Mucosa of gallbladder (tissue), 1 donor: ENCODE data around the gene RPTN. TPM values are rescaled to one million over a fixed set of nuclear protein-coding genes. Genes with fewer than 3 reads are reported as not detected.
A peak's percentile ranks its signal among the peaks of the same experiment; 100 is the strongest.
"Not testable (repeated sequence)": the region's sequence is repeated elsewhere in the genome, so short reads cannot be mapped to it uniquely, and the experiment has no call there.

Source experiments
- DNase-seq: peaks from one replicate; pipeline ENCODE4 v3.0.0-alpha.2; 2020; ENCODE audit warnings: low spot score
- total RNA-seq: library from RNA; stranded (reverse); gene quantifications from one replicate; pipeline ENCODE4 v1.2.1, GENCODE V29; 2021
- donor health status: DM: no; HTN: no; CAD: no.

RPTN gene
- total RNA-seq, 1 donor from 2014 or later, result not detected

DNA sequence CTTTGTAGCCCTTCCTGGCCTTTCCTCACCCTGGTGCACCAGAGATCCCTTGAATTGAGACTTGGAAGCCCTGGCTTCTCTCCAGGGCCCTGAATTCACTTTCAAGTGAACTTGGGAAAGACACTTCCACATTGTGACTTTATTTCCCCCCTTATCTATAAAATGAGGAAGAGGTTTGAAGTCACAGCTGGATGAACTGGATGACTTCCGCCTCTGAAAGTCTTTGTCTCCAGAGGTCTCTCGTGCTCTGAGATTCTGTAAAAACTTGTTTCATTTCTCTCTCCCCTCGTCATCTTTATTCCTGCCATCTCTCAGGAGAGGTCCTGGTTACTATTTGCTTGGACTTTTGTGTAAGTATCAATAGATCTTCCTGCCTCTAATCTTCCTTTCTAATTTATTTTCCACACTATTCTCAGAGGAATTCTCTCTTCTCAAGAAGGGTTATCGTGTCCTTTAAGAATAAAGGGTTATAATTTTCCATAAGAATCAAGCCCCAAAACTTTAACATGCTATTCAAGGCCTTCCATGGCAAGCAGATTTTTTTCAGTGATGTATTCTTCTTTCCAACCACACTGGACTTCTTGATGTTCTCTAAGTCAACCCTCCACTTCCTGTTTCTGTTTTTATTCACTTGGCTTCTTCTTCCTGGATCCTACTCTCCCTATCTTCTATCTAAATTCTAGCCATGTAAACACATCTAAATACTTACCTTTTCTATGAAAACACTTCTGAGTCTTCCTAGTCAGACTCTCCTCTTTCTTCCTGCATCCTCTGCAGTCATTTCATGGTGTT lies 6.5 kb upstream of the RPTN start:
- DNase-seq, result no peak

DNA sequence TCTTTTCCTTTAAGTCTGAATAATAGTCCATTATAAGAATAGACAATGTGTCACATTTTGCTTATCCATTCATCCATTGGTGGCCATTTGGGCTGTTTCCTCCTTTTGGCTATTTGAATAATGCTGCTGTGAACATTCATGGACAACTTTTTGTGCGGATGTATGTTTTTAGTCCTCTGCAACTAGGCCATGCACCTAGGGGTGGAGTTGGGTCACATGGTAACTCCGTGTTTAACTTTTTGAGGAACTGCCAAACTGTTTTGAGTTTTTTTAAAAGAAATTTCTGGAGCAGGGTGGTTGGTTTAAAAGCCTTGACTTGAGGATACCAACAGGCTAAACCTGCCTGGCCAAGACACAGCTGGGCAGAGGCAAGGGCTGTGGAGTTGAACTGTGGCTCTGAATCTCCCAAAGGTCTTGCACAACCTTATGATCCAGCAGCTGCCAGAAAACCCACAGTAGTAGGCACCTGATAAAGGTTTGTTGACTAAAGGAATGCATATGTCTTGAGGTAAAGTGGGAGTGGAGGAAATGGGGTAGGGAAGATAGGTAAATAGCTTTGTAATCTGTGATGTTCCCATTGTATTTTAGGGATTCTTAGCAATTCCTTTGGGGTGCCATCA lies 5.6 kb upstream of the RPTN start:
- DNase-seq, result no peak

DNA sequence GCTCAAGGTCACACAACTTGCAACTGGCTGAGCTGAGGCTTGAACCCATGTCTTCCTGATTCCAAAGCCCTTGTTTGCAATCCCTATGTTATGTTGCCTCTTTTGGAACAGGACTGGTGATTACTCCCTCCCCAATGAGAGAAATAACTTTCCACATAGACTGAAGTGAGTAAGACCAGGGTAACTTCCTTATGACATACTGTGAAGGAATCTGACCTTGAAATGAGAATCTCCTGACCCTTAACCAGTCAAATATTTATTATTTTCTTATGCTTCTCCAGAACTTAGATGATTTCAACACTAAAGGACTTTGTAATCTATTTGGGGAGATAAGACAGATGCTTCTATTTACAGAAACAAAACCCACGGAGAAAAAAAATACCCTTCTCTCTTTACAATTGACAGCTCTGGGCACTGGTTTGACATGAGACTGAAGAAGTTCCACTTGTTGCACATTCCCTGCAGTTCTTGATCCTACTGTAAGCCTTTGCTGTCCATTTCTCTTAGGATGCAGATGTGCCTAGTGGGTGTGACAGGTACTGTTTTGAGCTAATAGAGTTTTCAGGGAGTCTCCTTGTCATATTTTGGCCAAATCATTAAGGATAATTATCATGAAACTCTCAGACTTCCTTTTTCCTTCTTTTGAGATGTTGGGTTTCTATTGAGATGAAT lies 3.9 kb upstream of the RPTN start:
- DNase-seq, result no peak

DNA sequence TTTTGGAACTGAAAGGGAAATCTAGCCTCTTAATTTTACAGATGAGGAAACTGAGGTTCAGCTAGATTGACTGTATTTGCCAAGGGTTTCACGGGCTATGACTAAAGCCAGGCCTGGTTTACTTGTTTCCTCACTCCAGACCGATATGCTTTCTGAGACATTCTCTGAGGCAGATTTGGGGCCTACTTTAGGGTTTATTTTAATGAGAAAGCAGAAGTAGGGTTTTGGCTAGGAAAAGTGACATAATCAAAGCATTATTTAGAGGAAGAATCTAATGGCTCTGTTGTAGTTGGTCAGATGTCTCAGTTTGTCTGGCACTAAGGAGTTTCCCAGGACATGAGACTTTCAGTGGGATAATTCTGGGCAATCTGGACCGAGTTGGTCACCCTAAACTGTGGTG lies 1.5 kb upstream of the RPTN start:
- no peak for DNase-seq

DNA sequence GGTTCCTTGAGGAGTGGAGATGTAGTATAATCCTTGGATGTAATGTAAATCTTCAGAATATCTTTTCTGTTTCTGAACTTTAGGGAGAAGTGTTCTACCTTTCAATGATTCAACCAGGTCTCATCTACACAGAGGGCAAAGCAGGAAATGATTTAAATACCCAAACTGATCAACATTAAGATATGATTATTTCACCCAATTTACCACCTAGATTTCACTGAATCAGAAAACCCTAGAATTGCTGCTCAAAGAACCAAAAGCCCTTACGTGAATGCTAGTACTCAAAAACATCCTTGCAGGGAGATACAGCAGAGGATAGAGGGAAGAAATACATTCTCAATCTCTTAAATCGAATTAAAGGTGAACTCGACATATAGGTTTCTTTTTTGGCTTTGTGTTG lies 5.0 kb downstream of the RPTN start:
- DNase-seq, result no peak

DNA sequence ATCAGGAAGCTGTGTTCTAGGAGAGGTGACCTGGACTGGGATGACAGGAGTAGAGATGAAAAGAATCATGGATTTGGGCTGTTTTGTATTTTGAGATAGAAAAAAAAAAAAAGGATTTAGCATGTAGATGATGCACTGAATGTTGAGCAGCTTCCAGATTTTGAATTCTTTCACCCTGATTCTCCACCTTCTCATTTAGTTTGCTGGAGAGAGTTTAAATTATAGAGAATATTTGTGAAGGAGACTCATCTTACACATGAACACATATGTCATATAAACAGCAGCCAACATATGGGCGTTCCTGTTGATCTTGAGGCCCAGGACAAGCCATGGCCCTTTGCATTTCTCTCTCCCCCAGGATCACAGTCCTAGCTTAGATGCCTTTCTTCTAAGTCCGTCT lies 7.4 kb downstream of the RPTN start:
- no peak for DNase-seq

DNA sequence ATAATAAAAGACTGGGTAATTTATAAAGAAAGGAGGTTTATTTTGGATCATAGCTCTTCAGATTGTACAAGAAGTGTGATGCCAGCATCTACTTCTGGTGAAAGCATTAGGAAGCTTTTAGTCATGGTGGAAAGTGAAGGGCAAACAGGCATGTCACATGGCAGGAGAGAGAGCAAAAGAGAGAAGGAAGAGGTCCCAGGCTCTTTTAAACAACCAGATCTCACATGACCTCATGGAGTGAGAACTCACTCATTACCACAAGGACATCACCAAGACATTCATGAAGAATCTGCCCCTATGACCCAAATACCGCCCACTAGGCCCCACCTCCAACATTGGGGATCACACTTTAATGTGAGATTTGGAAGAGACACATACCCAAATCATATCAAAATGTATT lies 10.0 kb downstream of the RPTN start:
- no peak for DNase-seq

DNA sequence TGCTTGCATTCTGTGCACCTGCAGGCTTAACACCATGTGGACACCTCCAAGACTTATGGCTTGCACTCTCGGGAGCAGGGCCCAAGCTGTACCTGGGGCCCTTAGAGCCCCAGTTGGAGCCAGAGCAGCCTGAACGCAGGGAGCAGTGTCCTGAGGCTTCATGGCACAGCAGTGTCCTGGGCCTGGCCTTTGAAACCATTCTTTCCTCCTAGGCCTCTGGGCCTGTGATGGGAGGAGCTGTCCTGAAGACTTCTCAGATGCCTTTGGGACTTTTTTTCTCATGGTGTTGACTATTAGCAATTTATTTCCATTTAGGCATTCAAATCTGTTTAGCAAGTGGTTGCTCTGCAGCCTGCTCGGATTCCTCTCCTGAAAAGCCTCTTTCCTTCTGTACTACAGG lies 11.0 kb downstream of the RPTN start:
- DNase-seq, result no peak

DNA sequence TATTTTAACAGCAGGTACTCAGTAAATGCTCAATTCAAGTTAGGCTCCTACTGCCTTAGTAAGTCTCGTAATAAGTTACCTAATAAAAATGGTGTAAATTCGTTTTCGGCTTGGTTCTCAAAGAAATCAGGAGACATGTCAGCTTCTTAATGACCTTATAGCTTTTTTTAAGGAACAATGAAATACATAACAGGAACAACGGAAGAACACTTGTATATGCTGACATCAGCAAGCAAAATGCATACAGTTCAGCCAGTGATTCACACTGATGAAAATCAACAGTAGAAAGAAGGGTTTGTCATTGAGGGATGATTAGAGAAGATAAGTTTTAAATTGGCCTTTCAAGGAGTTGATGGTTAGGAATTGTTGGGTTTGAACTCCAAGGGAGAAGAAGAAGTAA lies 13.3 kb downstream of the RPTN start:
- DNase-seq, result no peak

DNA sequence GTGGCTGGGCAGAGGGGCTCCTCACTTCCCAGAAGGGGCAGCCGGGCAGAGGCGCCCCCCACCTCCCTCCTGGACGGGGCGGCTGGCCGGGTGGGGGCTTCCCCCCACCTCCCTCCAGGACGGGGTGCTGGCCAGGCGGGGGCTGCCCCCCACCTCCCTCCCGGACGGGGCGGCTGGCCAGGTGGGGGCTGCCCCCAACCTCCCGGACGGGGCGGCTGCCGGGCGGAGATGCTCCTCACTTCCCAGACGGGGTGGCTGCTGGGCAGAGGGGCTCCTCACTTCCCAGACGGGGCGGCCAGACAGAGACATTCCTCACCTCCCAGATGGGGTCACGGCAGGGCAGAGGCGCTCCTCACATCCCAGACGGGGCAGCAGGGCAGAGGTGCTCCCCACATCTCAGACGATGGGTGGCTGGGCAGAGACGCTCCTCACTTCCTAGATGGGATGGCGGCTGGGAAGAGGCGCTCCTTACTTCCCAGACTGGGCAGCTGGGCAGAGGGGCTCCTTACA lies 14.3 kb downstream of the RPTN start:
- DNase-seq, result not testable (repeated sequence)

DNA sequence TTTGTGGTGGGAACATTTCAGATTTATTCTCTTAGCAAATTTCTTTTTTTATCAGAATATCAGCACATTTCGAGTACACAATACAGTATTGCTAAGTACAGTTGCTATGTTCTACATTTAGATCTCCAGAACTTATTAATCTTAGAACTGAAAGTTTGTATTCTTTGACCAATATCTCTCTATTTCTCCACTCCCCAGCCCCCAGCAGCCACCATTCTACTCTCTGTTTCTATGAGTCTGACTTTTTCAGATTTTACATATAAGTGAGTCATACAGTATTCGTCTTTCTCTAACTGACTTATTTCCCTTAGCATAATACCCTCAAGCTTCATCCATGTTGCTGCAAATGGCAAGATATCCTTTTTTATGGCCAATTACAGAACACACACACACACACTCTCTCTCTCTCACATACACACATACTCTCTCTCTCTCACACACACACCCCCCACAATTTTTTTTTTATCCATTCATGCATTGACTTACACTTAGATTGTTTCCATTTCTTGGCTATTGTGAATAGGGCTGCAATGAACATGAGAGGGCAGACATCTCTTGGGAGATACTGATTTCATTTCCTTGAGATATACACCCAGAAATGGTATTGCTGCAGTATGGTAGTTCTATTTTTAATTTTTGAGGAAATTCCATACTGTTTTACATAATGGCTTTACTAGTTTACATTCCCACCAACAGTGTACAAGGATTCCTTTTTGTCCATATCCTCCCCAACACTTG lies 15.7 kb downstream of the RPTN start:
- no peak for DNase-seq

DNA sequence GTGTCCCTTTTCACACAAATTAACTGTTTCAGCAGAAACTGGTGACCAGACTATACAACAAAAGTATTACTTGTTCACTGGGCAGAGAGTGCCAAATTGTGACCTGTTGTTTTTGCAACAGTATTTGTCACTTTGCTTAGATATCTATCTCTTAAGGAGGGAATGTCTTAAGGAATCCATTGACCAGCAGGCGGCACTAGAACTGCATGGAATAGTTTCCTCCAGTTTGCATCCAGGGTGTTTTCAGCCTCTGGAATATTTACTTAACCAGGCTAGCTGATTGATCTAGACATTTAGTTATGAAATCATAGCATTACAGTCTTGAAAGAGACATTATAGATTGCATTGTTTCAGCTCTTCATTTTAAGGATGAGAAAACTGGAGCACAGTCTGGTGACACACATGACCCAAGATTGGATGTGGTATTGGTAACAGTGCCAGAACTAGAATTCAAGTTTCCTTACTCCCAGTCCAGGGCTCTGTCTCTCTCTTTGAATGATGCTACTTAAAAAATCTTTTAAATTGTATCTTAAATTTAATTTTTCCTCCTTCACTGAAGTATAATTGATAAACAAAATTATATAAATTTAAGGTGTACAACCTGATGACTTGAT lies 16.9 kb downstream of the RPTN start:
- DNase-seq, result peak; percentile 75

DNA sequence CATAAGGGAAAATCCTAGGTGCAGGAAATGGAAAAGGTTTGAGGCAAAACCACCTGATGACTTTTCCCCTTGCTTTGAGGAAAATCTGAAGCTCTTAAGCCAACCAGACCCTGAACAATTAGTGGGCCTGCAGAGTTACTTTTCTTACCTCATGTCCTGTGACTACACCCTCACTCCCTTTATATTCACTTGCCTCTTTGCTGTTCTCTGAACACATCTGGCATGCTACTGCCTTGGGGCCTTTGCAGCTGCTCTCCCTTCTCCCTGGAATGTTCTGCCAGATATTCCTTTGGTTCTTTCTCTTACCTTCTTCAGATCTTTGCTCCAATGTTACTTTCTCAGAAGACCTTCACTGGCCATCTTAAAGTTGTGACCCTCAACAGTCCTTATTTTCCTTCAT lies 21.8 kb downstream of the RPTN start:
- DNase-seq, result no peak

DNA sequence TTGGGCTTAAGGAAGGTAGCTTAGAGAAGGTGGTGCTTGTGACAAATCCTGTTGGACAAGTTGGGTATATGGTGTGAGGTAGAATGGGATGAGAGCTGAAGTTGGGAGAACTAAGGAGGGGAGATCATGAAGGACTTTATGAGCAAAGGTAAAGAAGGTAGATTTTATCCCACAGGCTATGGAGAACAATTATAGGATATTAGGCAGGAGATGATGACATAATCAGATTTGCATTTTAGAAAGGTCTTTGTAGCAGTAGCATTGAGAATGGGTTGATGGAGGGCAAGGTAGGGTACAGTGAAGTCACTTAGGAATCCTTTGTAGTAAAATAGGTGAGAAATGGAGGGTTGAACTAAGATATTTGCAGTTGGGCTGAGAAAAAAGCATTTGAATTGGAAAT lies 28.8 kb downstream of the RPTN start:
- no peak for DNase-seq

DNA sequence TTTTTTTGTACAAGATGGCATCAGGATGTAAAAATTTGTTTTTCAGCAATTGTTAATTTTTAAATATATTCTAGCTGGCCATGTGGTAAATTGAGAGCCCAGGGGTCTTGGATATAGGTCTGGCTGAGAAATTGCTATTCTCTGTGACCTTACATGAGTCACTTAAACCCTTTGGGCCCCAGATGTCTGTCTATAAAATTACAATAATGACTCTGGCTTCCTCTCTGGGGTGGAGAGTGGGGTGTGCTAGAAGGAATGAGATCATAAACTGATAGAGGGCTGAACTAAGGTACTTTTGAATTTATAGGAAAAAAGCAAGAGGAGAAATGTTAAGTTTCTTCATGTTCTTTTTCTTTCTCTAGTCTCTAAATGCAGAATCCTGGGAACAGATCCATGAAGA lies 31.4 kb downstream of the RPTN start:
- no peak for DNase-seq

DNA sequence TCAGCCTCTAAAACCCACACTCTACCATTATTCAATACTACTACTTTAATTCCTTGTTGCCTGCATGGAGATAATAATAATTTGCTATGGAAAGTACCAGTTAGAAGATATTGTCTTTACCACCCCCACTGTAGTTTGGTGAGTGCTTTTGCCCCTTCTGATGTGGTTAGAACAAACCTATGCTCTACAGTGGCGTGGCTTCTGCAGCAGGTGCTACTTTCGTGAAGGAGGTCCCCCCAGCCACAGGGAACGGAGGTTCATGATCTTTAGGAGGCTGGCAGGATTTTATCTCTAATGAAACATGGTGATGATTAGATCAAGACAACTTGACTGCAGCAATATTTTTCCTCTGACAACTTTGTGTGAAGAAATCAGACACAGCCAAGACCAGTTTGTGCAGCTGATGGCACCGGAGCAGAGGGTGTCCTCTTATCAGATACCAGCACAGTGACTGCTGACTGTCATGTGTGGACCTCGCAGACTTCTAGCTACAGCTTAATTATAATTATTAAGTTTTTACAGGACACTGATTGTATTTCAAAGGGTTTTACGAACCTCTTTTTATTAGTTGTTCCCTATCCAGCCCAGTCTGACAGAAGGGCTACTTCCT lies 33.1 kb downstream of the RPTN start:
- DNase-seq, result no peak

DNA sequence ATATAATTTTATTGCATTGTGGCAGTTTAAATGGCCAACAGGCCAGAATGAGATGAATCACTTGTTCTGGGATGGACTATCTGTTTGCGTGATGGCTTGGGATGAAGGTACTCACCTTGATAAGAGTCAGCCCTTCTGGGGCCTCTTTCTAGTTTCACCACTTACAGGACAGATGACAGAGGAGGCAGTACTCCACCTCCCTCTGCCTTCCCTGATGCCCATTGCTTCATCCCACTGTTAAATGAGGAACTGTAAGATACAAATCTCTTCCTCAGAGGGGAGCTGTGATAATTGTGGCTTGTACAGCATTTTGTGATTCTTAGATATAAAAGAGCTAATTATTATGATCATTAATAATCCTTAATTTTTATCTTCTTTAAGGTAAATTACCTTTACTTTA lies 40.1 kb downstream of the RPTN start:
- no peak for DNase-seq

DNA sequence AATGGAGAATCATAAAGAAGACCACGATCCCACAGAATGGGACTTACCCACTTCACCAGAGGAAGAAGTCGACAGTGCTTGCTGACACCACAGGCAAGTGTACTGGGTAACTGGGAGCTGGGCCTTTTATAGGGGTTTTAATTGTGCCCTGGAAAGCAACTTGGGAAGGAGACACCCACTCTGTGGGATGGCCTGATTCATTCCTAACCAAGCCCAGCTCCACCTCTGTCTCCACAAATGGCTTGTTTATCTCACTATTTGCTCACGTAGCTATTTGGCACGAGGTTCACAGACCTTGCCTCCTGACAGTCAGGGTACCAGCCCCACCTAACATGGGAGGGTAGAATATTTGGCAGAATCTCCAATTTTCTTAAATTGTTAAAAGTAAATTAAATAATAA lies 43.7 kb downstream of the RPTN start, which contains the start of gene TCHH:
Gene TCHH, minus strand, starts transcription at position 101 of the 400 bp plus-strand sequence. CDS start 1,364 bp downstream, outside the sequence.
- no peak for DNase-seq

DNA sequence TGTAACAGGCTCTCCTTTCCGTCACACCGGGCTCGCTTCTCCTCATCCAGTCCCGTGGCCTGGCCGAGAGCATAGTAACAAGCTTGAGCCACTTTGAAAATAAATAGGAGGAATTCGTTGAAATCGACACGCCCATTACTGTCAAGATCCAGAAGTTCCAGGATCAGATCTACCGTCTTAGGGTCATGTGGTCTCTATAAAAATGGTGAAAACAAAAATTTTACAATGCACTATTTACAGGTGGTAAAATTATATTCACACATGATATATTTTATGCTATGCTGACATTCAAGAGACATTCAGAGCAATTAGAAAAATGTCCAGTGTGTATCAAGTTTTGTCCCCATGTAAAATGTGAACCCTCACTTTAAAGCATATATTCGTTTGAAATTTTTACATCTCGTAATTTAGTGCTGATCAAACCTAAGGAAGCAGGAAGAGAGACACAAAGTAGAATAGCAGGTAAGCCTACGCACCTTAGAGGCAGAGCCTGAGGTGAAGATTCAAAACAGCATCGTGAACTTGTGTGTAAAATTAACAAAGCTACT lies 46.1 kb downstream of the RPTN start:
- DNase-seq, result no peak

DNA sequence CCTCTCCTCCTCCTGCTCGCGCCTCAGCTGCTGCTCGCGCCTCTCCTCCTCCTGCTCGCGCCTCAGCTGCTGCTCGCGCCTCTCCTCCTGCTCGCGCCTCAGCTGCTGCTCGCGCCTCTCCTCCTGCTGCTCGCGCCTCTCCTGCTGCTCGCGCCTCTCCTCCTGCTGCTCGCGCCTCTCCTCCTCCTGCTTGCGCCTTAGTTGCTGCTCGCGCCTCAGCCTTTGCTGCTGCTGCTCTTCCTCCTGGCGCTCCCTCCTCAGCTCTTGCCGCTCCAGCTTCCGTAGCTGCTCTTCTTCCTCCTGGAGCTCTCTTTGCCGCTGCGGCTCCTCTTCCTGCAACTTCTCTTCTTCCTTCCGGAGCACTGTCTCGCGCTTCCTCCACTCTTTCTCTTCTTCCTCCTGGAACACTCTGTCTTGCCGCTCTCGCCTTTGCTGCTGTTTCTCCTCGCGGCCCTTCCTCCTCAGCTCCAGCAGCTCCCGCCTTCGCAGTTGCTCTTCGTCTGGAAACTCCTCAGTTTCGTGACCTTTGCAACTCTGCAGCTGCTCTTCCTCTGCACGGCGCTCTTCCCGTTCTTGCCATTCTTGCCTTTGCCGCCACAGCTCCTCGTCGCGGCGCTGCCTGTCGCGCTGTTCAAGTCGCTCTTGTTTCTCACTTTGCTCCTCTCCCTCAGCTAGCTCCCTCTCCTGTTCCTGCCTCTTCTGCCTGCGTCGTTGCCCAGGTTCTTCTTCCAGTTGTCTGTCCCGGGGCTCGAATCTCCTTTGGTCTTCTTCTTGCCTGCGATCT lies 46.7 kb downstream of the RPTN start:
- no peak for DNase-seq
